Fibroblast of skin of right quadriceps (primary cell): ENCODE data around the gene FOSL1.
"Not testable (repeated sequence)": the region's sequence is repeated elsewhere in the genome, so short reads cannot be mapped to it uniquely, and the experiment has no call there.

Source experiments
- DNase-seq: peaks from one replicate; pipeline ENCODE4 v3.0.0-alpha.2; 2013

Gene FOSL1

GRCh38 chr11:65894034-65894591 is 6.1 kb downstream of the FOSL1 start:
- no peak for DNase-seq

DNA sequence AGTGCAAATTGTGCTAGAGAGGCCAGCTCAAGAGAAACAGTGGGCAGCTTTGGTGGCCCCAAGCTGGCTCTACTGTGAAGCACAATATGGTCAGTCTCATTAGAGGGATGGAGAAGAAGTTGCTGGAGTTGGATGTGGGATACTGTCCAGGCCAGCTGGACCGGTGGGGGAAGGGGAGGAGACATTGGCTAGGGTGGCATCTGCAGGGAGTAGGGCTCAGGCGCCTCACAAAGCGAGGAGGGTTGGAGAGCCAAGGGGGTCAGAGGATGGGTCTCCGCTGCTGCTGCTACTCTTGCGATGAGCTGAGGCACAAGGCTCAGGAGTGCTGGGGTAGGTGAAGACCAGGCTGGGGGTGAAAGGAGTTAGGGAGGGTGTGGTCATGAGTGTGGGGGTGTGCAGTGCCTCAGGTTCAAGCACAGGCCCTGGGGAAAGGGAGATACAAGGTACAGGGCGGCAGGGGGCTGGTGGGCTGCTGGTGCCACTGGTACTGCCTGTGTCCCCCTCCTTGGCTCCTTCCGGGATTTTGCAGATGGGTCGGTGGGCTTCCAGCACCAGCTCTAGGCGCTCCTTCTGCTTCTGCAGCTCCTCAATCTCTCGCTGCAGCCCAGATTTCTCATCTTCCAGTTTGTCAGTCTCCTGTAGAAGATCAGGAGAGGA is 7.4 kb downstream of the FOSL1 start:
- DNase-seq: no peak

DNA sequence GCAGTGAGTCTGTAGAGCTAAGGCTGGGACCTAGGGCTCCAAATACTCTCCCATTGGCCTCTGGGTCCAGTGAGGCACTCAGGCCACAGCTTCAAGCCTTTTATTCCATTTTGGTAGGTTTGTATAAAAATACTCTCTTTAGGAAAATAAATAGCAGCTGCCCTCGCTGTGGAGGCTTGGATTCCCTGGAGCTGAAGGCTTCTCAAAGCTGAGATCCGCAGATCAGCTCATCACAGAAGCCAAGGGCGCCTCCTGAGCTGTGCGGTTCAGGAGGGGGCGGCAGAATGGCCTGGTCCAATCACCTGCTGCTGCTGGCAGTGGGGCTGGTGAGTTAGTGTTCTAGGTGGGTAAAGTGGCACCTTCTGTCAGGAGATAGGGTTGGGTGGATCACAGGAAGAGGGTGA is 8.0 kb downstream of the FOSL1 start:
- DNase-seq: not testable (repeated sequence)

DNA sequence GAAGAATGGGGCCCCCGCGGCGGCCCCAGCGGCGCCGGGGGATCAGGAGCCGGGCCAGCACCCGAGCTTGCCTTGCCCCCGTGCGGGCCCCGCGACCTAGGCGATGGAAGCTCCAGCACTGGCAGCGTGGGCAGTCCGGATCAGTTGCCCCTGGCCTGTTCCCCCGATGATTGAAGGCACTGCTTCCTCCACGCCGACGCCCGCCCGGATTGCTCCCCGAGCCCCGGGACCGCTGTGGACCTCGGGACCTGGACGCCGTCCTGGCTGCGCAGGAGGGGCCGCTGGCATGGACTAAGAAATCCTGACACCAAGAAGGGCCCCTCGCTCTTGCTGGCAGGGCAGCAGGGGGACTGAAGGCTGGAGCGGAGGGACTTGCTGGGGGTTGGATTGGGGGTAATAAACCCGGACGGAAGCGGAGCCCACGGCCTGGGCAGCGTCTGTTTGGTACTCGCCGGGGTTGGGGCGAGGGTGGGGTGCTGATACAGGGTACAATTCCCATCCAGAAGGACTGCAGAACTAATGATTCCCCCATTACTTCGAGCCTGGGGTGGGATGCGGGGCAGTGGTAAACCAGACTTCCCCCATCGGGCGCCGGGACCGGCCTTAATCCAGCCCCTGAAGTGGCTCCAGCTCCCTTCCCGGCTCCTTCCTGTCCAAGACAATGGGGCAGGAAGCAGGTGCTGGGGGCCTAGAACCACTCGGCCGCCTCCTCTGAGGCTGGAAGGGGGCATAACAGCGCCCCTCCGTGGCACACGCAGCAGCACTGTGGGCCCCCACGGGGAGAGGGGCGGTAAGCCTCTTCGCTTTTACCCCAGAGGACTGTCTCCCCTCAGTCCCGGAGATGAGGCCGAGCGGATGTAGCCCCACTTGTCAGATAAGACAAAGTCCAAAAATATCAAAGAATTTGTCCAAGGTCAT is 8.7 kb downstream of the FOSL1 start:
- DNase-seq: no peak

DNA sequence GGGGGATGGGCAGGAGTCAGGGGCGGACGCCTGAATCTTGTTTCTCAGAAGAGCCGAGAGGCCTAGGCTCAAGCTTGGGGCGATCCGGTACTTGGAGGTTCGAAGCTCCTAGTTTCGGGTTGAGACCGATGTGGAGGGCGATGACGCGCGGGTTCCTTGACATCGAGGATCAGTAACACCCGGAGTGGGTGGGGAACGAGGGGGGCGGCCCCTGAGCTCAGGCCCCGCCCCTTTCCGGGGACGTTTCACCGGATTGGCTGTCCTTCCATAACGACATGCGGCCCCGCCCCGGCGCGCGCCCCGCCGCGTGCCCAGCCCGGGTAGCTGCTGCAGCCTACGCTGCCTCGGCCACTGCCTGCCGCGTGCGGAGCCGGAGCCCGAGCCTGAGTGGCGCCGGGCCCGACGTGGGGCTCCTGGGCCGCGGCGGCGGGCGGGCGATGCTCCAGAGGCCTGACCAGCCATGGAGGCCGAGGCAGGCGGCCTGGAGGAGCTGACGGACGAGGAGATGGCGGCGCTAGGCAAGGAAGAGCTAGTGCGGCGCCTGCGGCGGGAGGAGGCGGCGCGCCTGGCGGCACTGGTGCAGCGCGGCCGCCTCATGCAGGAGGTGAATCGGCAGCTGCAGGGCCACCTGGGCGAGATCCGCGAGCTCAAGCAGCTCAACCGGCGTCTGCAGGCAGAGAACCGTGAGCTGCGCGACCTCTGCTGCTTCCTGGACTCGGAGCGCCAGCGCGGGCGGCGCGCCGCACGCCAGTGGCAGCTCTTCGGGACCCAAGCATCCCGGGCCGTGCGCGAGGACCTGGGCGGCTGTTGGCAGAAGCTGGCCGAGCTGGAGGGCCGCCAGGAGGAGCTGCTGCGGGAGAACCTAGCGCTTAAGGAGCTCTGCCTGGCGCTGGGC is 9.6 kb downstream of the FOSL1 start, which contains the start of gene CCDC85B:
Gene CCDC85B, plus strand, starts transcription at position 350 of the 895 bp plus-strand sequence. Its CDS starts 111 bp downstream, at position 461.
- DNase-seq: peak; percentile 96

DNA sequence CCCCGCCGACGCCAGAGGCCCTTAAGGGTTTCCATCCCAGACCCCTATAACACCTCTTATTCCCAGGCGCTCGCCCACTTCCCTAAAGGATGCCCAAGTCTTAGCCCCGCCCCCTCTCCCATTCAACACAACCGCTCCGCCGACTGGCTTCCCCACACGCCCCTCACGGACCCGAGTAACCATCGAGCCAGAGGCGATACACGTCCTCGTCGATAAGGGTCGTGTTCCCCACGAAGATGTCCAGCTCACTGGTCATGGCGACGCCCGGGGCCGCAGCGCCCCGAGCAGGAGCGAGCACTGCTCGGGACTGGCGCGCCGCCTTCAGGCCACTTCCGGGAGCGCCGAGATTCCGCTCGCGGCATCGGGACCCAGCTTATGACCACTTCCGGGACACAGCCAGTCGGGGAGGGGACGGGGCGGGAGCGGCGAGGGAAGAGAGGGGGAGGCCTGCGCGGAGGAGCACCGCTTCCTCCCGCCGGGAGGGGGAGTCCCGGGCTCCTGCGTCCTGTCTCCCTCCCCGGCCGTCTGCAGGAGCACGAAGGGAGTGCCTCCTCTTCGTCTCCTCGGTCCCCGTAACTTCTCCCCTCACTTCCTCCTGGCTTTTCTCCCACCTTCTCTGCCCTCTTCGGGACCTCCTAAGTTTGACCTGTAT is 11.9 kb downstream of the FOSL1 start, which contains the start of gene FIBP:
Gene FIBP, minus strand, starts transcription at position 309 of the 652 bp plus-strand sequence. Its CDS starts 53 bp downstream, at position 256.
- peak; percentile 97 for DNase-seq

DNA sequence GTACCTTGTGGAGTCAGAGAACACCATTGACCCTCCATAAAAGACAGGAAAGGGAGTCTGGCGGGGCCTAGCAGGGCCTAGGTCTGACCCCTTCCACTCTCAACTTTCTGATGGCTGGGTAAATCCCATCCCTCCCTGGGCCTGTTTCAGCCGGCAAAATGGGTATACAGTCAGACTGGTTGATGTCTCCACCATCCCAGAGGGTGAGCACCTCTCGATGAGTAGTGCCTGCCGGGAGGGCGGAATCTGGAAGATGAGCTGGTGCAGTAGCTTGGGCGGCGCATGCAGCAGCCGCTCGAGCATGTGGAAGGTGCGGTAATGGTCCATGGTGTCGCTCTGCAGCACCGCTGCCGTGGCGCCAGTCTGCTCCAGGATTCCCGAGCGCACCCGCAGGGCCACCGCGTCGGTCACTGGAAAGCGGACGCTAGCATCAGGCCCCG is 12.4 kb downstream of the FOSL1 start:
- peak; percentile 44 for DNase-seq

DNA sequence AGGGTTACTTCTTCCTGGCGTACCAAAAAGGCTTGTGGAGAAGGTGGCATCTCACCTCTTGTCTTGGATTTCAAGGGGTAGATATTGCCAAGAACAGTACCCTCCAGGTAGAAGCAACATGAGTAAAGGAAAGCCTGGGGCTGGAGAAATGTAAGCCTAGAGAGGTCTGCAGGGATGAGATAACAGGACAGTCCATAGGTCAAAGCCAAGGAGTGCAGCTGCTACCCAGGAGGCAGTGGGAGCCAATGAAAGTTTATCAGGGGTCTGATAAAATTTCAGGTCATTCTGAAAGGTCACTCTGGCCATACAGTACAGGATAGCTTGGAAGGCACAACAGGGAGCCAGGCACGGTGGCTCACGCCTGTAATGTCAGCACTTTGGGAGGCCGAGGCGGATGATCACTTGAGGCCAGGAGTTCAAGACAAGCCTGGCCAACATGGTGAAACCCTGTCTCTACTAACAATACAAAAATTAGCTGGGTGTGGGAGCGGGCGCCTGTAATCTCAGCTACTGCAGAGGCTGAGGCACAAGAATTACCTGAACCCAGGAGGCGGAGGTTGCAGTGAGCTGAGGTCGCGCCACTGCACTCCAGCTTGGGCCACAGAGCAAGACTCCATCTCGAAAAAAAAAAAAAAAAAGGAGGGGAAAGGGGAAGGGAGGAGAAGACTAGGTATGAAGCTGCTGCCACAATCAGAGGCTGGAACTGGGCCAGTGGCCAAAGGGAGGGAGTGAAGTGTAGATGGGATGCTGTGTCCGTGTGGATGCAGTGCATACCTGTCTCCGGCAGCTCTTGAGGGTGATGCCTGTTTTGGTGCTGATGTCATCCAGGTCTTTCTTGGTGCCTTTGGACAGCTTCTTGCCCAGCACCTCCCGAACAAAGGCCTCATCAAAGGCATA is 13.1 kb downstream of the FOSL1 start:
- DNase-seq: no peak

DNA sequence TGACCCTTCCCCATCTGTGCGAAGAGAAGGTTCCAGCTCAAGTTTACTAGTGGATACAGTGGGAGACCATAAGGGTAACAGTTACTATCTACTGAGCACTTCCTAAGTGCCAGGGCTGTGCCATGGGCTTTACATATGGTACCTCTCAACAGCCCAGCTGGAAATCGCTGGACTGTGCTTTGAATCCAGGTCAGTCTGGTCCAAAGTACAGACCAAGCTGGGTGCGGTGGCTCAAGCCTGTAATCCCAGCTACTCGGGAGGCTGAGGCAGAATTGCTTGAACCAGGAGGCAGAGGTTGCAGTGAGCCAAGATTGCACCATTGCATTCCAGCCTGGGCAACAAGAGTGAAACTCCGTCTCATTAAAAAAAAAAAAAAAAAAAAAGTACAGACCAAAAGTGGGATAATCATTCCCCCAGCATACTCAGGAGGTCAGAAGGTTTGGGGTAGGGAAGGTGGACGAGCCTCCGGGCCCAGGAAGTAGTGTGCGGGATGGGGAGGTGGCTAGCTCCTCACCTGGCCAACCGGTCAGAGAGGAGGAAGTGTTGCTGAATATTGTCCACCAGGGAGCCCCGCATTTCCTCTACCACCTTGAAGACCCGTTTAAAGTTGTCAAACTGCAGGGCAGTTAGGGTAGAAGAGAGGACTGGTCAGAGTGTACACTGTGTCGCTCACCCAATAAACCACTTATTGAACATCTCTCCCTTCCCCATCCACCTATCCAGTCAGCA is 14.2 kb downstream of the FOSL1 start:
- no peak for DNase-seq

- DNase-seq: no peak
Observed at GRCh38 chr11:65885231-65885630, 15.0 kb downstream of the FOSL1 start.

DNA sequence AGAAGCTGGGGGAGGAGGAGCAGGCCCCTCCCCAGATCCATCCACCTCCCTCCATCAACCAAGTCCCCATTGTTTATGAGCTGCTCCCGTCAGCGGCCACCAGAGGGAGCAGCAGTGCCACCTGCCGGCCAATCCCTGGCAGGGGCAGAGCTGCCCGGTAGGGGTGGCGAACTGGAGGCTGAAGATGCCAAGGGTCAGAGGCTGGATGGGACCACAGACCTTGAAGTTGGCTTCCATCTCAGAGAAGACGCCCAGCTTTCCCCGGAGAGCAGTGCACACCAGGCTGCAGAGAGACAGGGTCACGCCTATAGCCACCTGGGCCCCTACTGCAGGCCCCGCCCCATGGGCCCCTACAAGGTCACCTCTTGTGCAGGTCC is 15.5 kb downstream of the FOSL1 start:
- DNase-seq: peak; percentile 62

DNA sequence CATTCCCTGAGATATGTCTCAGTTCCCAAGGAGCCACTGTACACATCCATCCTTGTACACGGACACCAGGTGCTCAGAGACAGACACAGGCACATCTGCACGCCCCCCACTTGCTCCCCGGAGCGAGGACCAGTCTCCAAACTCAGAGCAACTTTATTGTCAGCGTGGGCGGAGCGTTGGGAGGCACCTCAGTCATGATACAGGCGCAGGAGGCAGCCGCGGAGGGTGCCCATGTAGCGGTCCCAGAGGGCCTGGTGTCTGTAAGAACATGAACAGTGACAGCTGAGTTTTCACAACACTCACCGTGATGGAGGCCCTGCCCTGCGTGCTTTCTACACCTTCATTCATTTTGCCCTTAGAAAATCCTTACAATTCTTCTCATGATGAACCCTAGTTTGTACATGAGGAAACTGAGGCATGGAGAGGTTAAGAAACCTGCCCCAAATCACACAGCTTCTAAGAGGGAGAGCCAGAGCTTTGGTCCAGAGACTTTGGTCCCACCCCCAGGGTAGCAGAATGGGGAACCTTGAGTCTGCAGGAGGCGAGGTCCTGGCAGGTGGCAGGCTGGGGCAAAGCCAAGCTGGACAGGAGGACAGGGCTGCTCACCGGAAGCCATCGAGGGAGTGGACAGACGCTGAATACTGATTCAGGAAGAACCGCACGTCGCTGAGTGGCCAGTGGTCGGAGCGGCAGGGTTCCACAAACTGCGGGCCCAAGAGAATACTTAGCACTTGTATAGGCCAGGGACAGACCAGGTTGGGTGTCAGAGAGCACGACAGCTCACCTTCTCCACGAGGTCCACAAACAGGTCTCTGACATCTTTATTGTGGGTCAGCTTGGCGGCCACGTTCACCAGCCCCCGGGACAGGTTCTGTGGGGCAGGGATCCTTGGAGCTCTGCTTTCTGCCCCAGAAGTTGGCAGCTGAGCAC is 16.1 kb downstream of the FOSL1 start:
- DNase-seq: no peak

DNA sequence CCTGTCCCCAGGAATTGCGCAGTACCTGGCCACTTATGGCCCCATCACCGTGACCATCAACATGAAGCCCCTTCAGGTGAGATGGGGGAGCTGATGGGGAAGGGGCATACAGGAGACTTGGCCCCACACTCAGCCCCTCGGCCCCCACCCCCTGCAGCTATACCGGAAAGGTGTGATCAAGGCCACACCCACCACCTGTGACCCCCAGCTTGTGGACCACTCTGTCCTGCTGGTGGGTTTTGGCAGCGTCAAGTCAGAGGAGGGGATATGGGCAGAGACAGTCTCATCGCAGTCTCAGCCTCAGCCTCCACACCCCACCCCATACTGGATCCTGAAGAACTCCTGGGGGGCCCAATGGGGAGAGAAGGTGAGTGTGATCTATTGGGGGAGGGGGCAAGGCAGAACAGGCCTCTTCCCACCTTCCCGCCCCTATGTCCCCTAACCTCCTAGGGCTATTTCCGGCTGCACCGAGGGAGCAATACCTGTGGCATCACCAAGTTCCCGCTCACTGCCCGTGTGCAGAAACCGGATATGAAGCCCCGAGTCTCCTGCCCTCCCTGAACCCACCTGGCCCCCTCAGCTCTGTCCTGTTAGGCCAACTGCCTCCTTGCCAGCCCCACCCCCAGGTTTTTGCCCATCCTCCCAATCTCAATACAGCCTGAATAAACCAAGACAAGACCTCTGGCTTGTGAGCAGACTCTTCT is 17.0 kb downstream of the FOSL1 start:
- DNase-seq: no peak

DNA sequence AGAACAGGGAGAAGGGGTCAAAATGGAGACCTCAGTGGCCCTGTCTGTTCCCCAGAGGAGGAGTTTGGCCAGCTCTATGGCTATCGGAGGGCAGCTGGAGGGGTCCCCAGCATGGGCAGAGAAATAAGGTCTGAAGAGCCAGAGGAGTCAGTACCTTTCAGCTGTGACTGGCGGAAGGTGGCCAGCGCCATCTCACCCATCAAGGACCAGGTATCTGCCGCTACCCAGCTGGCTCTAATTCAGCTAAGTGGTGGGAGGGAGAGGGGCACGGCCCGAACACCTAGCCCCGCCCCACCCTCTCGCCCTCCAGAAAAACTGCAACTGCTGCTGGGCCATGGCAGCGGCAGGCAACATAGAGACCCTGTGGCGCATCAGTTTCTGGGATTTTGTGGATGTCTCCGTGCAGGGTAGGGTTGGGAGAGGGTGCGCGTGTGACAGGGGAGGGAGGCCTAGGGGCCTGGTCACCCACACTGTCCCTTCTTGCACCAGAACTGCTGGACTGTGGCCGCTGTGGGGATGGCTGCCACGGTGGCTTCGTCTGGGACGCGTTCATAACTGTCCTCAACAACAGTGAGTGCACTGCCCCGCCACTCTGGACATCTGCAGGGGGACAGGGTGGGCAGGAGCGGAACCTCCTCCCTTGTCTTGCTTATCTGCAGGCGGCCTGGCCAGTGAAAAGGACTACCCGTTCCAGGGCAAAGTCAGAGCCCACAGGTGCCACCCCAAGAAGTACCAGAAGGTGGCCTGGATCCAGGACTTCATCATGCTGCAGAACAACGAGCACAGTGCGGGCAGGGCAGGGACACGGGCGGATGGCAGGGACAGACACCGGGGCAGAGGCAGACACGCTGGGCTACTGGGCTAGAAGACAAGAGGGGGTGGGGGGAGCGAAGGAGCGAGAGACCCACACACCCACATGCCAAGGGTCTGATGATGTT is 17.8 kb downstream of the FOSL1 start:
- no peak for DNase-seq

GRCh38 chr11:65880844-65881421 is 19.3 kb downstream of the FOSL1 start:
- DNase-seq: no peak

- no peak for DNase-seq
Observed at GRCh38 chr11:65880027-65880426, 20.2 kb downstream of the FOSL1 start.

DNA sequence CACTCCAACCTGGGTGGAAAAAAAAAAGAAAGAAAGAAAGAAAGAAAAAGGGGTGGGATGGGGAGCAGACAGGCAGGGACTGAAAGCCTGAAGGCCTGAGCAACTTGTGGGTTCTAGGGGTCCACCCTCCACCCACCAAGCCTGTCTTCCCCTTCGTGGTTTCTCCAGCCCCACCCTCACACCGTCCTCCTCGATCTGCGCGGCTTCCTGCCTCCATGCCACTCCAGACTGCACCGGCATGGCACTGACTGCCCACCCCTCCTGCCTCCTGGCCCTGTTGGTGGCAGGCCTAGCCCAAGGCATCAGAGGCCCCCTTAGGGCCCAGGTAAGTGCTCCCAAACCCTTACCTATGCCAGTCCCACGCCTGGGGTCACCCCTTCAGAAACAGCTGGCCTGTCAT is 20.6 kb downstream of the FOSL1 start, which contains the start of gene CTSW:
Gene CTSW, plus strand, starts transcription at position 221 of the 400 bp plus-strand sequence. Its CDS starts 18 bp downstream, at position 239.
- no peak for DNase-seq
